Astrocyte (in vitro differentiated cells and primary cell): ENCODE results near the gene VAC14. TPM values are rescaled to one million over a fixed set of nuclear protein-coding genes. Genes with fewer than 3 reads are reported as not detected.

Experiments used
- DNase-seq: peaks from one replicate; pipeline ENCODE4 v3.0.0-alpha.2; 2010; ENCODE audit warnings: low read depth
- FAIRE-seq: peaks from 2 replicates; lab custom pipeline; 2011; peaks lifted over from hg19 to GRCh38; lab: Jason Lieb, UNC
- H2AFZ ChIP-seq: 2 replicates; pipeline ENCODE4 v1.6.0; 2012; ENCODE audit warnings: low read depth, low read length, inconsistent platforms
- H3K27ac ChIP-seq: 2 replicates; pipeline ENCODE4 v1.5.1; 2011; ENCODE audit warnings: low read depth, low read length, inconsistent platforms
- H3K27me3 ChIP-seq: 2 replicates; pipeline ENCODE4 v1.6.0; 2011; ENCODE audit warnings: low read length, inconsistent platforms; ENCODE audit not compliant: insufficient read depth
- H3K36me3 ChIP-seq: 2 replicates; pipeline ENCODE4 v1.5.1; 2011; ENCODE audit warnings: low read length, inconsistent platforms; ENCODE audit not compliant: insufficient read depth
- H3K4me1 ChIP-seq: 2 replicates; pipeline ENCODE4 v1.5.1; 2011; ENCODE audit warnings: low read length, inconsistent platforms; ENCODE audit not compliant: insufficient read depth
- H3K4me2 ChIP-seq: 2 replicates; pipeline ENCODE4 v1.6.0; 2012; ENCODE audit warnings: low read length, inconsistent platforms
- H3K4me3 ChIP-seq: 2 replicates; pipeline ENCODE4 v1.5.1; 2011; ENCODE audit warnings: low read depth, mild to moderate bottlenecking, low read length, inconsistent platforms; ENCODE audit not compliant: insufficient read depth
- H3K79me2 ChIP-seq: 2 replicates; pipeline ENCODE4 v1.6.0; 2012; ENCODE audit warnings: mild to moderate bottlenecking, low read length, inconsistent platforms; ENCODE audit not compliant: insufficient read depth
- H3K9ac ChIP-seq: 2 replicates; pipeline ENCODE4 v1.6.0; 2012; ENCODE audit warnings: mild to moderate bottlenecking, low read length, inconsistent platforms
- H3K9me3 ChIP-seq: 2 replicates; pipeline ENCODE4 v1.5.1; 2012; ENCODE audit warnings: low read depth, mild to moderate bottlenecking, low read length, inconsistent platforms; ENCODE audit not compliant: insufficient read depth
- H4K20me1 ChIP-seq: 2 replicates; pipeline ENCODE4 v1.6.0; 2012; ENCODE audit warnings: low read length, inconsistent platforms; ENCODE audit not compliant: insufficient read depth
- H3K27ac Mint-ChIP-seq: one replicate; pipeline ENCODE4 v1.8.0; 2021; ENCODE audit warnings: mild to moderate bottlenecking, mixed read lengths; ENCODE audit not compliant: unreplicated experiment
- H3K27me3 Mint-ChIP-seq: one replicate; pipeline ENCODE4 v1.8.0; 2021; ENCODE audit warnings: low read depth, mixed read lengths; ENCODE audit not compliant: unreplicated experiment
- H3K36me3 Mint-ChIP-seq: one replicate; pipeline ENCODE4 v1.8.0; 2021; ENCODE audit warnings: low read depth, mixed read lengths; ENCODE audit not compliant: unreplicated experiment
- H3K4me1 Mint-ChIP-seq: one replicate; pipeline ENCODE4 v1.8.0; 2021; ENCODE audit warnings: low read depth, mixed read lengths; ENCODE audit not compliant: unreplicated experiment
- H3K4me3 Mint-ChIP-seq: one replicate; pipeline ENCODE4 v1.8.0; 2021; ENCODE audit warnings: mild to moderate bottlenecking, moderate library complexity, mixed read lengths; ENCODE audit not compliant: unreplicated experiment
- H3K9me3 Mint-ChIP-seq: one replicate; pipeline ENCODE4 v1.8.0; 2021; ENCODE audit warnings: mild to moderate bottlenecking, mixed read lengths; ENCODE audit not compliant: unreplicated experiment
- CTCF ChIP-seq: IDR thresholded peaks from 2 replicates; pipeline ENCODE4 v1.5.1; 2011; ENCODE audit warnings: low read depth, mild to moderate bottlenecking, inconsistent platforms, low read length, moderate library complexity; ENCODE audit not compliant: insufficient read depth
- EZH2 ChIP-seq: IDR thresholded peaks from 2 replicates; pipeline ENCODE4 v1.6.1; 2012; ENCODE audit warnings: mild to moderate bottlenecking, low read length, inconsistent platforms; ENCODE audit not compliant: insufficient read depth
- total RNA-seq: library from RNA; stranded (reverse); gene quantifications from 2 replicates; pipeline ENCODE4 v1.2.1, GENCODE V29; 2021

Gene VAC14
- total RNA-seq, 1 donor from 2014 or later = 27.8 TPM

- H3K4me3 Mint-ChIP-seq = no peak overlapping the region
- H3K27me3 Mint-ChIP-seq = no peaks in the 10 kb centered on the region
These were observed 112.7 kb downstream of the VAC14 start for GRCh38 chr16:70688246-70688742.

GRCh38 chr16:70687671-70688245 lies 113.2 kb downstream of the VAC14 start:
- Histone ChIP-seq H3K36me3 (no peaks in the 10 kb centered on the region), H3K9me3 (no peaks in the 10 kb centered on the region), H3K79me2 (peaks cover 27% of the 10 kb centered on the region), H4K20me1 (peaks cover 21% of the 10 kb centered on the region), H3K9ac (no peak overlapping the region), H2AFZ (no peak overlapping the region), H3K4me2 (peak overlapping the region; percentile 19), H3K4me1 (peaks cover 52% of the 10 kb centered on the region), H3K27ac (no peak overlapping the region), H3K27me3 (no peaks in the 10 kb centered on the region), H3K4me3 (no peak overlapping the region)
- DNase-seq (no peak), FAIRE-seq (no peak)
- peak overlapping the region; percentile 69 for H3K27ac Mint-ChIP-seq
- no peak for TF ChIP-seq EZH2
- no peak for TF ChIP-seq CTCF
- H3K27me3 Mint-ChIP-seq = no peaks in the 10 kb centered on the region
- peaks cover 2% of the 10 kb centered on the region for H3K36me3 Mint-ChIP-seq
- peaks cover 18% of the 10 kb centered on the region for H3K4me1 Mint-ChIP-seq
- H3K9me3 Mint-ChIP-seq = no peaks in the 10 kb centered on the region
- no peak overlapping the region for H3K4me3 Mint-ChIP-seq

More at GRCh38 chr16:70688246-70688742, 112.7 kb downstream of the VAC14 start:
- H3K4me2 ChIP-seq = no peak overlapping the region
- H3K9me3 ChIP-seq = no peaks in the 10 kb centered on the region
- no peak overlapping the region for H3K27ac ChIP-seq
- no peak overlapping the region for H2AFZ ChIP-seq
- peak; percentile 16 for DNase-seq
- peak overlapping the region; percentile 66 for H3K27ac Mint-ChIP-seq
- H3K36me3 ChIP-seq = no peaks in the 10 kb centered on the region
- H3K4me3 ChIP-seq = no peak overlapping the region
- H3K36me3 Mint-ChIP-seq = peaks cover 2% of the 10 kb centered on the region
- H4K20me1 ChIP-seq = peaks cover 16% of the 10 kb centered on the region
- H3K27me3 ChIP-seq = no peaks in the 10 kb centered on the region
- H3K9ac ChIP-seq = no peak overlapping the region
- peaks cover 57% of the 10 kb centered on the region for H3K4me1 ChIP-seq
- peaks cover 21% of the 10 kb centered on the region for H3K4me1 Mint-ChIP-seq
- peaks cover 22% of the 10 kb centered on the region for H3K79me2 ChIP-seq
- no peak for TF ChIP-seq EZH2
- TF ChIP-seq CTCF = no peak
- FAIRE-seq = no peak
- no peaks in the 10 kb centered on the region for H3K9me3 Mint-ChIP-seq

- H3K4me1 Mint-ChIP-seq = peaks cover 18% of the 10 kb centered on the region
- H3K27ac Mint-ChIP-seq = peak overlapping the region; percentile 69
- TF ChIP-seq EZH2 = no peak
- no peak for TF ChIP-seq CTCF
- no peaks in the 10 kb centered on the region for H3K9me3 ChIP-seq
- FAIRE-seq = no peak
- peaks cover 2% of the 10 kb centered on the region for H3K36me3 Mint-ChIP-seq
- no peak overlapping the region for H3K9ac ChIP-seq
- H4K20me1 ChIP-seq = peaks cover 27% of the 10 kb centered on the region
- H3K4me3 ChIP-seq = no peak overlapping the region
- peak overlapping the region; percentile 19 for H3K4me2 ChIP-seq
- no peaks in the 10 kb centered on the region for H3K27me3 ChIP-seq
- H3K4me1 ChIP-seq = peaks cover 45% of the 10 kb centered on the region
- no peaks in the 10 kb centered on the region for H3K9me3 Mint-ChIP-seq
- no peak for DNase-seq
- H3K27me3 Mint-ChIP-seq = no peaks in the 10 kb centered on the region
- H3K27ac ChIP-seq = no peak overlapping the region
- no peak overlapping the region for H3K4me3 Mint-ChIP-seq
- H2AFZ ChIP-seq = no peak overlapping the region
- peaks cover 34% of the 10 kb centered on the region for H3K79me2 ChIP-seq
- no peaks in the 10 kb centered on the region for H3K36me3 ChIP-seq
These were observed 113.9 kb downstream of the VAC14 start for GRCh38 chr16:70687102-70687511.
